HEK293 (cell line): ENCODE data around the gene LAMC3.

Experiments
- KLF10 ChIP-seq: fragments of 450-650 bp; IDR thresholded peaks from 2 replicates; pipeline ENCODE4 v1.5.1; 2018; ENCODE audit warnings: missing biosample characterization, mild to moderate bottlenecking, missing genetic modification characterization
- ZFP37 ChIP-seq: fragments of 450-650 bp; formaldehyde crosslinking; IDR thresholded peaks from 2 replicates; pipeline ENCODE4 v1.5.1; 2016; ENCODE audit warnings: missing biosample characterization, missing genetic modification characterization
- ZNF155 ChIP-seq: fragments of 450-650 bp; formaldehyde crosslinking; IDR thresholded peaks from 2 replicates; pipeline ENCODE4 v1.5.1; 2016; ENCODE audit warnings: missing biosample characterization, missing genetic modification characterization
- ZNF184 ChIP-seq: fragments of 450-650 bp; IDR thresholded peaks from 2 replicates; pipeline ENCODE4 v1.5.1; 2018; ENCODE audit warnings: missing biosample characterization, mild to moderate bottlenecking, missing genetic modification characterization
- ZNF549 ChIP-seq: fragments of 450-650 bp; IDR thresholded peaks from 2 replicates; pipeline ENCODE4 v1.5.1; 2018; ENCODE audit warnings: missing biosample characterization, missing genetic modification characterization, mild to moderate bottlenecking, inconsistent platforms, moderate library complexity
- TF ChIP-seq, protein P1 (sequence below): fragments of 450-650 bp; formaldehyde crosslinking; IDR thresholded peaks from 2 replicates; pipeline ENCODE4 v1.5.1; 2016; ENCODE audit warnings: missing biosample characterization, missing genetic modification characterization

DNA sequence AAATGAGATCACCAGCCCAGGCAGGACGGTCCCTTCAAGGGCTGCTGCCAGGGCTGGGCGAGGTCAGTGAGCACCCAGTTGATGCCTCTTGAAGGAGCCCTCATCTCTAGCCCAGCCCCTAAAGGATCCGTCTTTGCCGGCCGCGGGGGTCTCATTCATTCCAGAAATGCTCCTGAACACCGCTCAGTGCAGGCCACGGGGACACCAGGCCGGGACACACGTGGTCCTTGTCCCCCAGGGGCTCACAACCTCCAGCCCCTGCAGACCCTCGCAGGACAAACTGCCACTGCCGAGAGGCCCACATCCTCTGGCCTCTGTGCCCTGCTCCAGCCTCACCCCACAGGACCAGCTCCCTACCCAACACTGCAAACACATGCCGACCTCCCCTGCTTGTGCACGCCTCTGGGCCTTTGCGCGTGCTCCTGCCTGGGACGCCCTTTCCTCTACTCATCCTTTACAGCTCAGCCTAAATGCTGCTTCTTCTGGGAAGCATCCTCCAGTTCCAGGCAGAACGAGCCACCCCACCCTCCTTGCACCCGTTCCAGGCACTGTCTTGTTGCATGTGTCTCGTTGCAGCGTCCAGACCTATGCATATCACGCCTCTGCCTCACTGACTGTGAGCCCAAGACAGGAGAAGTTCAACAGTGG is 10.3 kb upstream of the LAMC3 start:
- no peak for TF ChIP-seq ZNF155
- TF ChIP-seq, protein P1, sequence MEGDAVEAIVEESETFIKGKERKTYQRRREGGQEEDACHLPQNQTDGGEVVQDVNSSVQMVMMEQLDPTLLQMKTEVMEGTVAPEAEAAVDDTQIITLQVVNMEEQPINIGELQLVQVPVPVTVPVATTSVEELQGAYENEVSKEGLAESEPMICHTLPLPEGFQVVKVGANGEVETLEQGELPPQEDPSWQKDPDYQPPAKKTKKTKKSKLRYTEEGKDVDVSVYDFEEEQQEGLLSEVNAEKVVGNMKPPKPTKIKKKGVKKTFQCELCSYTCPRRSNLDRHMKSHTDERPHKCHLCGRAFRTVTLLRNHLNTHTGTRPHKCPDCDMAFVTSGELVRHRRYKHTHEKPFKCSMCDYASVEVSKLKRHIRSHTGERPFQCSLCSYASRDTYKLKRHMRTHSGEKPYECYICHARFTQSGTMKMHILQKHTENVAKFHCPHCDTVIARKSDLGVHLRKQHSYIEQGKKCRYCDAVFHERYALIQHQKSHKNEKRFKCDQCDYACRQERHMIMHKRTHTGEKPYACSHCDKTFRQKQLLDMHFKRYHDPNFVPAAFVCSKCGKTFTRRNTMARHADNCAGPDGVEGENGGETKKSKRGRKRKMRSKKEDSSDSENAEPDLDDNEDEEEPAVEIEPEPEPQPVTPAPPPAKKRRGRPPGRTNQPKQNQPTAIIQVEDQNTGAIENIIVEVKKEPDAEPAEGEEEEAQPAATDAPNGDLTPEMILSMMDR (tag by site-specific recombination), result no peak
- TF ChIP-seq ZFP37 (tag by site-specific recombination), result no peak
- no peak for TF ChIP-seq ZNF184 (tag by site-specific recombination)
- TF ChIP-seq ZNF549 (tag by site-specific recombination), result no peak
- TF ChIP-seq KLF10 (tag by site-specific recombination), result no peak
